NCI-H1930 (cell line): Measurements from ENCODE around the gene NECAB2.

Experiments
- DNase-seq, 2 experiments: peaks; one replicate each; lab custom pipeline; 2025; lab: John Stamatoyannopoulos, UW

Gene NECAB2

DNA sequence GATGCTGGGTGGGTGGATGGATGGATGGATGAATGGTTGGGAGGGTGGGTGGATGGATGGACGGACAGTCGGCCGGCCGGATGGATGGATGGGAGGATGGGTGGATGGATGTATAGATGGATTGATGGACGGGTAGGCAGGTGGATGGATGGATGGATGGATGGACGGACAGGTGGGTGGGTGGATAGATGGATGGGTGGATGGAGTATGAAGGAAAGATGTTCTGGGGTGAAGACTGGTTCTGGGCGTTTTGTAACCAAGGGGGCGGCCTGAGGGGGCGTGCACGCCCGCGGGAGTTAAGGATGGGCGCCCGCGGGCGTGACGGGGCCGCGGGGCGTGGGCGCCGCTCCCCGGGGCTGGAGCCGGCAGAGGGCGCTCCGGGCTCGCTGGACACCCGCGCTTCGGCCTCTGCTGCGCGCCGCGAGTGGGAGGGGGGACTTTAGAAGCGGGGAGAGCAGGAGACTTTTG, at the start of gene NECAB2:
TSS of gene NECAB2 (plus strand) at position 407 of the 468 bp plus-strand sequence. CDS start 405 bp downstream, outside the sequence.
- peak in 1 of 2 experiments; percentile 2 for DNase-seq

DNA sequence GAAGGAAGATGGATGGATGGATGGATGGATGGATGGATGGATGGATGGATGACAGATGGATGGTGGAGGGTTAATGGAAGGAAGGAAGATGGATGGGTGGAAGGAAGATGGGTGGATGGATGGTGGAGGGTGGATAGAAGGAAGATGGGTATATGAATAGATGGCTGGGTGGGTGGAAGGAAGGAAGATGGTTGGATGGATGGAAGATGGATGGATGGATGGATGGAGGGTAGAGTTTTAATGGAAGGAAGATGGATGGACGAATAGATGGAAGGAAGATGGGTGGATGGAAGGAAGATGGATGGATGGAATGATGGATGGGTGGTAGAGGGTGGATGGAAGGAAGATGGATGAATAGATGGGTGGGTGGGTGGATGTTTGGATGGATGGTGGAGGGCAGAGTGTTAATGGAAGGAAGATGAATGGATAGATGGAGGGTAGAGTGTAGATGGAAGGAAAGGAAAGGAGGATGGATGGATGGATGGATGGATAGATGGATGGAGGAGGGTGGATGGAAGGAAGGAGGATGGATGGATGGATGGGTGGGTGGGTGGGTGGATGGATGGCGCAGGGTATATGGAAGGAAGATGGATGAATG, 47.1 kb upstream of the NECAB2 start:
- DNase-seq, result no peak

DNA sequence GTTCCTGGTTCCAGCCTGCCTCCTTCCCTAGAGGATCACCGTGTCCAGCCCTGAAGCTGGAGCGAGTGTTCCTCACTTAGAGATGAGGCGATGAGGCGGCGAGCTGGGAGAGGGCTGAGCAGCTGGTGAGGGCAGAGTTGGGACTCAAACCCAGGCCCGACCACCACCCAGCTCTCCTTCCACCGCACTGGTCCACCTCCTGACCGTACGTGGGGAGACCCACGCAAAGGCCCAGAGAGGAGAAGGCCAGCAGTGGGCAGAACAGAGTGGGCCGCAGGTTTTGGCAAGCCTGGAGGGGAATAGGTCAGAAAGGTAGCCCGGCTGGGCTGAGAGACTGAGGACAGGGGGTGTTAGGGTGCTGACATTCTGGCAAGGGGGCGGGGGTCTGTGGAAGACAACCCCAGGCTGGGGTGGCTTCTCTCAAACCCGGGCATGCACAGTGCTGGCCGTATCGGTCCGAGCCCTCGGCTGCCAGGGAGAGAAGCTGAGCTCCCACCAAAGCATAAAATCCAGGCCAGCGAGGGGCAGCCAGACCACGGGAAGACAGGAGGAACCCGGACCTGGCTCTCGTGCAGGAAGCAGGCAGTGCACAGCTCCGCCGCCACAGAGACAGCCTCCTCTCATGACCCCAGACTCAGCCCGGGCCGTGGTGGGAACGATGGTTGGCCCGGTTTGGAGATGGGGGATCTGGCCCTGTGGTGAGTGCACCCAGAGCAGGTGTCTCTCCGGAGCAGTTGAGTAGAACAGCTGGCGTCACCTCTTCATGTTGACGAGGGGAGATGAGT, 44.3 kb upstream of the NECAB2 start:
- no peak for DNase-seq

DNA sequence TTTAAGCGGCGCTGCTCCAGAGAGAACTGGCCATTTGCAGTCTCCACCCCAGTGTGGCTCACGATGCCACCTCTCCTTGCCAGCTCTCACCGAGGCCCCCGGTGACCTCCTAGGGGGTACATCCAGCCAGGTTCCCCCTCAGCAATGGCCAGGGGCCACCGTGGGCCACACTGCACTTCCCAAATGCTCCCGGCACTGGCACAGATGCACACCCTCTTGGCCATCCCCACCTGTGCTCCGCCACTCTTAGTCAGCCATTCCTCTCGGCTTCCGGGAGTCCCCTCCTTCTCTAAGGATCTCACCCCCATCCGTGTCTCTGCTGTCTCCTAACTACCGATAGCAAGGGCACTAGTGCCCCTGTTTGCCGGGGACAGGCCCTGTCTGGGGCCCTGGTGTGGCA, 43.4 kb upstream of the NECAB2 start:
- no peak for DNase-seq

DNA sequence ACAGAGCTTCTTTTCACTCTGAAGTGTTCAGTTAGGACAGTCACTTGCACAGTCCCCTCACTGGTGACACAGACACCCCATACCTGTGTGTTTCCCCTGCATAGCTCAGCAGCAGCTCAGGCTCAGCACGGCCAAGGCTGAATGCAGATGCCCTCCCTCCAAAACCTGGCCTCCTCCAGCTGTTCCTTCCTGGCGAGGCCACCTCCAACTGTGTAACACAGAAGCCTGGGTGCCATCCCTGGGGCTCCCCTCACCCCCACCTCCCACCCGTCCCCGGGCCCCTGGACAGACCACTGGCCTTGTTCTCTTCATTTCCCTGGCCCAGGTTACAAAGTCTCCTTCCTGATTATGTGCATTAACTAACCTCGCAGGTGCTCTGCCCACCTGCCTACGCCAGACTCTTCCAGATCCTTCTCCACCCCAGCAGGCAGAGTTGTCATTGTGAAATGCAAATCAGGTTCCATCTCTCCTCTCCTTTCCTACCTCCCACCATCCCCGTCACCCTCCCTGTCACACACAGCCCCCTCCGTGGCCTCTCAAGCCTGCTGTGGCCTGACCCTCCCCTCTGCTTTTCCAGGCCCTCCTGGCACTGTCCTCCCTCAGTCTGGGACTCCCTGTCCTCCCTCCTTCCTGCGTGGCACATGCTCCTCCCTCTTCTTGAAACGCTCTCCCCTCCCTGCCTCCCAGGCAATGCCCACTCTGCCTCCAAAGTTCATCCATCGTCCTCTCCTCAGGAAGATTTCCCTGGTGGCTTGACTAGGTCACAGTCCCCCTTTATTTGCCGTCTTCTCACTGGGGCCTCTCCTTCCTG, 42.7 kb upstream of the NECAB2 start:
- DNase-seq, result no peak

DNA sequence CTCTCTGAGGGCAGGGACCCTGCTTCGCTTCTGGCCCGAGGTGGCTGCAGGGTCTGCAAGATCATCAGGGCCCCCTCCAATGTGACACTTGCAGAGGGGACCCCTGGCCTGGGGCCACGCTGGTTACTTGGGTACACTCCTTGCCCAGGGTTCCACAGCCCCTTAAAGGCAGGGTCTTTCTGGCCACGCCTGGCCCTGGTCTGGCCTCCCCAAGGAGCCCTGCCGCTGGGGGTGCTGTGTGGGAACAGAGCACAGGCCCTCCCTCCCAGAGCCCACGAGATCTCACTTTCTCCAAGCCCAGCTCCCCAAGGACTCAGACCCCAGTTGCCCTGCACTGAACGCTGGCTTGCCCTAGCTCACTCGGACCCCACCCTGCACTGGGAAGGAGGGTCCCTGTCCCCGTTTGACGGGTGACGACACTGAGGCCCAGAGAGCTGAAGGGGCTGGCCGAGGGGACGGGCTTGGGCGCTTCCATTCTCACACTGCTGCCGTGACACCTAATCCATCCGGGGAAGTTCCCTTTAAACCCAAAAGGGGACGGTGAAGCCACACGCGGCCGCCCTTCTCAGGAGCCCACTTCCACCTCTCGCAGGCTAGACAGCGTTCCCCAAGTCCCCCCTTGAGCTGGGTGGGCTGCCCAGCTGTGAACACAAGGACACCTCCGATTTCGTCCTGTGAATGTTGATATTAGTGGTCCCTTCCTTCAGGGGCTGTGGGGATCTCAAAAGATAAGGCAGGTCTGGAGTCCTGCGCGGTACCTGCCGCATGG, 41.9 kb upstream of the NECAB2 start:
- no peak for DNase-seq

DNA sequence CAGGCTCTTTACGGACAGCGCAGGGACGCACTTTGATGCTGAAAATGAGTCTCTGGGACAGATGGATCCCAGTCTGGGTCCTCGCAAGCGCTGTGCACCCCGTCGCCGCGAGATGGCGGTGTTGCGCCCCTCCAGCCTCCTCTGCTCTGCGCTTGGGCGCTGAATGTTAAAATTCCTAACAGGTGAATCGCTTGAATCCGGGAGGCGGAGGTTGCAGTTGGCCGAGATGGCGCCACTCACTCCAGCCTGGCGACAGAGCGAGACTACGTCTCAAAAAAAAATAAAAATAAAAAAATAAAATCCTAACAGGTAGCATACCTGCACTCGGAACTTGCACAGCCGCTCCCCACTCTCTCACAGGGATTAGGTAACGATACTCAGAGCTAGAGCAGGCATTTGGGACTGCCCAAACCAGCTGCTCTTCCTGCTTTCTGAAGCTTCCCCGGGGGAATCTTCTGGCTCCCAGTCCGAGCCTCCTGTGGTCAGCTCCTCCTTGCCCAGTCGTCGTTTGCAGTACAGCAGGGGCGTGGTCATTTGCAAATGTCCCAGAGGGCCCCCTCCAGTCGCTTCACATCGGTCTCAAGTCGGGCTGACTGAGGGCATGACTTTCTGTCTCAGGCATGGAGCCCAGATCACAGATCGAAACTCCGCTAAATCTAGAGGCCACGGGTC, 41.2 kb upstream of the NECAB2 start:
- DNase-seq, result peak; percentile 7 to 24

DNA sequence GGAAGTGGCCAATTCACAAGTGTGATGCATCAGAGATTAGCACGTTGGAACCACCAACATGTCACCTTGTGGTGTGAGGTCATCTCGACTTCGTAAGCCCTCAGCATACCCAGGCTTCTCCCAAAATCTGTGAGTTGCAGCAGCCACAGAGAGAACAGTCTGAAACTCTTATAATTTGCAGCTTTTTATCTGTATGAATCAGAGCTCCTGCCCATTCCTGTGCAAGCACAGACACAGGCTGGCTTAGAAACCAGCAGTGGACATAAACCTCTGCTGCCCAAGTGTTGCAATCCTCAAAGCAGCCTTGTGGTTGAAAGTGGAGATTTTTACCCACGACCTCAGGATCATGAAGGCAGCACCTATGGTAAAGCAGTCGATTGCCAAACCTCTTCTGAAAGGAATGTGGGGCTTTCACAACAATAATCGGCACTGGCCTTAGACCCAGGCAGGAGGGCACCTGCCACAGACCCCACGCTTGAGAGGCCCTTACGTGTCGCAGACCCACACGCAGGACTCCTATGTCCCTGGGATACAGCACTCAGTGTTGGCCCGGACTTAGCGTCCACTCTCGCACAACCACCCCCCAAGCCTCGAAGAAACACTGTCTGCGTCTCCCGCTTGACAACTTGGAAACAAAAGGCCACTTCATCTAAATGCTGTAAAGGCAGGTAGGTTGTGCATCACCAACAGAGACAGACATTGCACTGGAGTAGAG, 39.5 kb upstream of the NECAB2 start:
- no peak for DNase-seq

DNA sequence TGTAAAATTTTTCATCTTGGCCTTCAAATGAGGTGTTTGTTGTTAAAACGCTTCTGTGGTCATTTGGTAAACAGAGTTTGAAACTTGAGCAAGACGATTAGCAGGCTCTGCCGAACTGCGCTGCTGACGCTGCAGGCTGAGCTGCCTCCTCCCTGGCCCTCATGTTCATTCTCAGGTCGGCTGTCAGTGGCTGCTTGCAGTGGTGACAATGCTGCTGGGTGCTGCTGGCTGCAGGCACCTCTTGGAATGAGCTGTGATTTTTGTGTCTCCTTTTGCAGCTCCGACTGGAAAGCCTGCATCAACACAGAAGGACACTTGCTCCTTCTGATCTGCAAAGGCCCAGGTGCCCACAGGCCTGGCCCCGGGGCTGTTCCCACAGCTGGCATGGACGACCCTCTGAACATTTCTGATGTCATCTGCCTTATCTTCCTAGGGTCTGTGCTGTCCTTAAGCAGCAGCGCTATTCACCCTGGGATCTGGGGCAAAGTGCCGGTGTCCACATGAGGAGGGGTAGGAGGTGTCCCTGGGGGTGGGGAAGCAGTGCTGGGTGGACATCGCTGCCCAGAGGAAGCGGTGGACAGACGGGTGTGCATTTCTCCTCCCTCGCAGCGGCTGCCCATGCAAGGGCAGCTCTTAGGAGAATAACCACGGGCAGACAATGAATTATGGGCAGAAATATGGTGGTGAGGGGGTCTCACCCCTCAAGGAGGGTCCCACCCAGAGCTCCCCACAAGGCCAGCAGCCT, 38.1 kb upstream of the NECAB2 start:
- no peak for DNase-seq

DNA sequence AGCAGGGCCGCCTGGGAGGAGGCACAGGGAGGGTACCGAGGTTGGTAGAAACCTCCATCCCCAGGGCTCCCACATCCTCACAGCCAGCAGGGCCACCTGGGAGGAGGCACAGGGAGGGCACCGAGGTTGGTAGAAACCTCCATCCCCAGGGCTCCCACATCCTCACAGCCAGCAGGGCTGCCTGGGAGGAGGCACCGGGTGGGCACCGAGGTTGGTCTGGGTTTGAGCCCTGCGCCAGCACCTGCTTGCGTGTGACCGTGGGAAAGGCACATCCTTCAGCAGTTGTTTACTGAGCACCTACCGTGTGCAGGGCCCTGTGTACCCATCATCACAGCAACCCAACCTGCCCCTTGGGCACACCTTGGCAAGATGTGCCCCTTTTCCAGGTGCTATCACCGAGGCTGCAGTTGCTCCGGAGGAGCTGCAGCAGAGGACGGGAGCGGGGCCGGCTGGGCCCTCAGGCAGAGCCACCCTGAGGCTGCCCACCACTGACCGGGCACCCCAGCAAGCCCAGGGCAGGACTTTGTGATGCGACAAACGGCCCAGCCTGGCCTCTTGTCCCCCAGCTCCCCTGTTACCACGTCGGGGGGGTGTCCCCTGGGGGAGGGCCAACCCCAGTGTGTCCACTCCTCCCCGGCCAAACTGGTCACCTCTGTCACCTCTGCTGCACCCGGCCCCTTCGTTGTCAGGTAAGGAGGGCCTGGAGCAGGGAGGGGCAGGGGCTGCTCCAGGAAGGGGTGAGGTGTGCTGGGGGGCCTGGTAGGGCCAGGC, 37.1 kb upstream of the NECAB2 start:
- DNase-seq, result no peak

DNA sequence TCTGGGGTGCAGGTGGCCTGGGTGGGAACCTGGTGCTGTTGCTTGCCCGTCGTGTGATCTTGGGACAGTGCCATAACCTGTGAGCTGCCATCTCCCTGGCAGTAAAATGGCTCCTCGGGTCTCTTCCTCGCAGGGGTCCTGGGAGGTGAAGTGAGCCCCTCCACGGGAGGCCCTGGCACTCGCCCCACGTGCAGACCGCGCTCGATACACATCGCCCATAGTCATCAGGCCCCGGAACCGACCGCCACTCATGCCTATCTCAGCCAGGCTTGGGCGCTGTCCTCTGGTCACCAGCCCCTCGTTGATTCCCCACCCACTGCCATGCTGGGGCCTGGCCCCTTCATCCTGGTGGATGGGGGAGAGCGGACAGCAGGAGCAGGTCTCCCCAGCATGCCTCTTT, 36.5 kb upstream of the NECAB2 start:
- no peak for DNase-seq

DNA sequence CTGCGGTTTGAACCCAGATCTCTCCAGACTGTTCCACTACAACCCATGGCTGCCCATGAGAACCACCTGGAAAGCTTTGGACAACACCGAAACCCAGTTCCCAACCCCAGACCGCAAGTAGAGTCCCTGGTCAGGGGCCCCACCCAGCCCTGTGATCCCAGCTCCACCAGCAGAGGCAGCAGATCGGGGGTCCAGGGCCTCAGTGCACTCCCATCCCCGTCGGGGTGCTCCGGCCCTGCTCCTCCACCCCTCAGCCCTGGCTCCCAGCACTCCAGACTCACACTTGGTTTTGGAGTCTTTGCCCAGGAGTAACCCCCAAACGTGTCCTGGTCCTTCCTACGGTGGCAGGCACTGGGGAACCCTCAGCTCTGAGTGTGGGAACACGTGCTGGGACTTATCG, 35.7 kb upstream of the NECAB2 start:
- no peak for DNase-seq

DNA sequence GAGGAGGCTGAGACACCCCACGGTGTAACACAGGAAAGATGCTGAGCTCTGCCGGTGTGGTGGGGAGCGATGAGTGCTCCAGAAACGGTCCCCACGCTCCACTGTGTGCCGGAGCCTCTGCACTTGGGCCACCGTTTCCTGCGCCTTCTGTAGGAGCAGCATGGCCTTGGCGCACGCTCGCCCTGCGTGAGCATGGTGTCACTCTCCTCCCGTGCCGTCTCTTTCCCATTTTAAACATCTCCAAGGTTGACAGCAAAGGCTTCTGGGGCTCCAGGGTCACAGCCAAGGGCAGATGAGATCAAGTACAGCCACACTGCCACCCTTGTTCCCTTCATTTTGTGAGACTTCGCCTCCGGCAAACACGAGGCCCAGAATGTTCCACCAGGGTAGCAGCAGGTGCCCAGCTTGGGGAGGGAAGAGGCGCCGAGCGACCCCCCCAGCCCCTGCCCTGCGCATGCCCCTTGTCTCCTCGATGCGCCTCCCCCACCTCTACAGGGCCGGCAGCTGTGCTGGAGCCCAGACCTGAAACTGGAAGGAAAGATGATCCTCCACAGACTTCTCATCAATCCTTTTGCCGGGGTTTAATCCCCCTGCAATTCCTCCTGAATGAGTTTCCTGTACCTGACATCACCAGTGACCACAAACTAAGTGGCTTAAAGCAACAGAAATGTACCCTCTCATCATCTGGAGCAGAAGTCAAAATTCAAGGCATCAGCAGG, 34.9 kb upstream of the NECAB2 start:
- DNase-seq, result no peak

DNA sequence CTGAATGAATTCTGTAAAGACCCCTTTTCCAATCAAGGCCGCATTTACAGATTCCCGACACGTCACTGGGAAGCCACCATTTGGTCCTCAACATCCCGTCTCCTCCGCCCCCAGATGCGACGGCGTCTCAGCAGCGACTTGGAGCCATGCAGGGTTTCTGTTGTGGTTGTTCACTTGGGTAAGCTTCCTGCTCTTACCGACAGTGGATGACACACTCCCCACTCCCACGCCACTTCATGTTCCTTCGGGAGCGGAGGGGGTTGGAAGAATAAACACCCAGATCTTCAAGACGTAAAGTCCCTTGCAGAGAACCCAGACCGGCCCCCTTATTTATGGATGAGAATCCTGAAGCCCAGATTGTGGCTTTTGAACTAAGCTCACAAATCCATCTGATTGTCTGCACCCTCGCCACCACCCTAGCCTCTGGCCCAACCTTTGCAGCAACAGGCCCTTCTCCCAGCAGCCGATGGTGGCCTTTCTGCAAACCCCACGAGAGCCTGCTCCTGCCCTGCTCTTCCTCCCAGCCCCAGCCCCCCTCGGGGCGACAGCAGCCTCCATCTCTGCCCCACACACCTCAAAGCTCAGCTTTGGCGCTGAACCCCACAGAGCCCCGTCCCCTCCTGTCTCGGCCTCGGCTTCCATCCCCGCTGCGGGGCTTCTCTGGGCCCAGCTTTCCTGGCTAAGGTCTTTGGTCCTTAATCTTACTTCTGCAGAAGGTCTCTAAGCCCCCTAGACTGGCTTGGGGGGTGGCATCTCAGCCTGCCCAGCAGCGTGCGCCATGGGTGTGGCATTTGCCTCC, 34.0 kb upstream of the NECAB2 start:
- DNase-seq, result no peak

DNA sequence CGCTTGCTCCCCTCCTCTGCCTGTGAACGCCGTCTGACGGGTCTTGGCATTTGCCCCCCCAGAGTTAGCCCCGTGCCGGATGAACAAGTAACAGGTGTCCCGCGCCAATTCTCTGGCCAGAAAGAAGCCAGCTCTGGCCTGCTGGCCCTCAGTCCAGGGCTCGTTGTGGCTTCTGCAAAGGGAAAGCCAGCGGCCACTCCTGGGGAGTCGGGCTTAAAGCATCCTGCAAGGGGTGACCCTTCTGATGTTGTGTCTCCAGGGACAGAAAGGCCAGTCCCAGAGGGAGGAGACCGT, 33.4 kb upstream of the NECAB2 start:
- no peak for DNase-seq

DNA sequence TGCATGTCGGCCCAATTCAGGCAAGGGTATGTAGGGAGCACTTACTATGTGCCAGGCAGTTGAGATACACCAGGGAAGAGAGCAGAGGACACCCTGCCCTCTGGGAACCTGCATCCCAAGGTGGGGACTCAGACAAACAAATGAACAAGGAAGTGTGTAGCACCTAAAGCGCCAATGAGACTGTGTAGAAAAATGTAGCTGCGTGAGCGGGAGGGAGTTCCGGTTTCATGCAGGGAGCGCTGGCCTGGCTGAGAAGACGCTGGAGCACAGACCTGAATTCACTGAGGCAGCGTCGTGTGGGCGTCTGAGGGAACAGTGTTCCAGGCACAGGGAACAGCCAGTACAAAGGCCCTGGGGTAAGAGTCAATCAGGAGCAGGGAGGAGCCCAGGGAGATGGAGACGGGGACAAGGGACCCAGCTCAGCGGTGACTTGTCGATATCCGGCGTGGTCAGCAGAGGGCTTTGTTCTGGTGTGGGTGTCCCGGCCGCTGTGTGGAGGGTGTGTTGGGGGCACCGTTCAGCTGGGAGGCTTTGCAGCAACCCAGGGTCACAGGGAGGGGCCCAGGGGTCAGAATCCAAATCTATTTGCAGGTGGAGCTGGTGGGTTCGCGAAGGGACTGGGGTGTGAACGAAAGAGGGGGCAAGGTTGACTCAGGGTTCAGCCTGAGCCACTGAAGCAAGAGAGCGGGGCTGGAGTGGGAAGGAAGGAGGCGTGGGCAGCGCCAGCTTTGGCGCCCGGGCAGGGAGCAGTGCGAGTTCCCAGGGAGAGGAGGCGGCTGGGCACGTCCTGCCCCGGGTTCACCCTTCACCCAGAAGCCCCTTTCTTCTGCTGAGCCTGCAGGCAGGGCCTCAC, 32.8 kb upstream of the NECAB2 start:
- DNase-seq, result no peak

DNA sequence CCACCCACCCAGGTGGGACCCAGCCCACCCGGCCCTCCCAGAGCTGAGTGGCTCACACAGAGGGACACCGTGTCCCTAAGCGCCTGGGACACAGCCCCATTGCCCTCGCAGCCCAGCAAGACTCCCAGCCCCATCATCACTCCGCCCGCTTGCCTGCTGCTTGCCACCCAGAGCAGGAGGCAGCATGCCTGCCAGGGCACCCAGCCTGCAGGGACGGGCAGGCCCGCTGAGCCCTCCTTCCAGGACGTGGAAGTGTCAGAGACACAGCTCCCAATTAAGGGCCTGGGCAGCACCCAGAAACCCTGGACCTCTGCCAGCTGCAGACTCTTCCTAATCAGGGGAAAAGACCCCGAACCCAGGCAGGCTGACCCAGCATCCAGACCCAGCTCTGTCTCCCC, 32.2 kb upstream of the NECAB2 start:
- no peak for DNase-seq
